Loucy (cell line): ENCODE data around the gene CCDC88C.

Experiments used
- H2AFZ ChIP-seq: fragments of 200-600 bp; sonication (generic); 2 replicates; pipeline ENCODE4 v1.6.0; 2016; ENCODE audit warnings: antibody characterized with exemption, mild to moderate bottlenecking, low read length, moderate library complexity
- H3F3A ChIP-seq: fragments of 200-600 bp; 2 replicates; pipeline ENCODE4 v1.6.0; 2016; ENCODE audit warnings: antibody characterized with exemption, low read depth, mild to moderate bottlenecking
- H3K27me3 ChIP-seq: fragments of 200-600 bp; sonication (generic); 2 replicates; pipeline ENCODE4 v1.6.1; 2014; ENCODE audit warnings: low read length, mild to moderate bottlenecking; ENCODE audit not compliant: insufficient read depth, poor library complexity, severe bottlenecking
- H3K36me3 ChIP-seq: fragments of 200-600 bp; sonication (generic); 2 replicates; pipeline ENCODE4 v1.6.1; 2016; ENCODE audit warnings: low read length; ENCODE audit not compliant: insufficient read depth
- H3K4me1 ChIP-seq: fragments of 200-600 bp; sonication (generic); 2 replicates; pipeline ENCODE4 v1.5.1; 2014; ENCODE audit warnings: low read length, mild to moderate bottlenecking; ENCODE audit not compliant: insufficient read depth, poor library complexity, severe bottlenecking
- H3K4me2 ChIP-seq: fragments of 200-600 bp; sonication (generic); 2 replicates; pipeline ENCODE4 v1.6.0; 2014; ENCODE audit warnings: antibody characterized with exemption, low read length, low read depth, mild to moderate bottlenecking; ENCODE audit not compliant: poor library complexity, severe bottlenecking
- H3K4me3 ChIP-seq: fragments of 200-600 bp; sonication (generic); 2 replicates; pipeline ENCODE4 v1.5.1; 2014; ENCODE audit warnings: low read length, mild to moderate bottlenecking, mixed read lengths; ENCODE audit not compliant: poor library complexity, severe bottlenecking
- H3K79me2 ChIP-seq: fragments of 200-600 bp; sonication (generic); 2 replicates; pipeline ENCODE4 v1.6.1; 2014; ENCODE audit warnings: low read length; ENCODE audit not compliant: insufficient read depth
- H3K9ac ChIP-seq: fragments of 200-600 bp; sonication (generic); 2 replicates; pipeline ENCODE4 v1.6.0; 2014; ENCODE audit warnings: mild to moderate bottlenecking, low read depth, low read length, moderate library complexity; ENCODE audit not compliant: poor library complexity, severe bottlenecking
- H3K9me2 ChIP-seq: fragments of 200-600 bp; sonication (generic); replicated peaks from 2 replicates; pipeline ENCODE4 v1.6.1; 2016; ENCODE audit warnings: low read depth, low read length, mixed read lengths
- H3K9me3 ChIP-seq: fragments of 200-600 bp; sonication (generic); 2 replicates; pipeline ENCODE4 v1.6.1; 2014; ENCODE audit warnings: mild to moderate bottlenecking, antibody characterized with exemption, low read length, low read depth; ENCODE audit not compliant: insufficient read depth
- H4K20me1 ChIP-seq: fragments of 200-600 bp; sonication (generic); 2 replicates; pipeline ENCODE4 v1.6.0; 2014; ENCODE audit warnings: antibody characterized with exemption, low read length, mild to moderate bottlenecking; ENCODE audit not compliant: insufficient read depth, poor library complexity, severe bottlenecking
- EZH2phosphoT487 ChIP-seq: fragments of 200-600 bp; IDR thresholded peaks from 2 replicates; pipeline ENCODE4 v1.6.1; 2018; ENCODE audit warnings: antibody characterized with exemption, mild to moderate bottlenecking, moderate library complexity, borderline replicate concordance
- TF ChIP-seq, protein P1 (sequence below): fragments of 200-600 bp; sonication (generic); conservative IDR thresholded peaks from 2 replicates; pipeline ENCODE4 v1.5.1; 2014; ENCODE audit warnings: mild to moderate bottlenecking, antibody characterized with exemption, low read length

Gene CCDC88C

DNA sequence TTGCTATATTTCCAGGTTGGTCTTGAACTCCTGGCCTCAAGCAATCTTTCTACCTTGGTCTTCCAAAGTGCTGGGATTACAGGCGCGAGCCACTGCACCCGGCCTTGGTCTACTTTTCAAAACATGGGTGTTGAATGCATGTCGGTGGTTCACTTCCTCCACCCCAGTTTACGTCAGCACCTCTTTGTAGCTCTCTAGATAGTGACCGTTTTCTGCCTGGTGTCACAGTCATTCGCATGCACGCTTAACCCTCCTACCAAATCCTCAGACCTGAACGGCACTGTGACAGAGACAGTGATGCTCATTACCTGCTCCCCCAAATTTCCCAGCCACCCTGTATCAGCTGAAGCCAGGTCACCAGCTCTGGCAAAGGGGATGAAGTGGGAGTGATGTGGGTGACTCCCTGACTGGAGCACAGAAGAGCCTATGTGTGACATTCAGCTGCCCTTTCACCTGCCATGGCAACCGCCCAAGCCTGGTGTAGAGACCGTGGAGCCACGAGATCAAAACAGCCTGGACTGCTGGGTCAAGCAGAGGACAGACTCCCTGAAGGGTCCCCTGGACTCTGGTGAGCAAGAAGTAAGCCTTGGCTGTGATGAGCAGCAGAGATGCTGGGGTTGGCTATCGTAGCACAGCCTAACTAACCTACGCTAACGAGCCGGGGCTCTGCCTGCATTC is 106.9 kb downstream of the CCDC88C start:
- Histone ChIP-seq H3K9me2 (no peaks in the 10 kb centered on the region), H3K4me3 (no peak overlapping the region), H4K20me1 (no peaks in the 10 kb centered on the region), H3F3A (no peaks in the 10 kb centered on the region), H3K9ac (no peak overlapping the region), H3K4me2 (no peak overlapping the region), H3K4me1 (peaks cover 10% of the 10 kb centered on the region), H3K79me2 (peaks cover 3% of the 10 kb centered on the region; the same call in 1 of the 2 replicates), H3K36me3 (peaks cover 93% of the 10 kb centered on the region; the same call in 1 of the 2 replicates), H3K27me3 (no peaks in the 10 kb centered on the region), H3K9me3 (no peaks in the 10 kb centered on the region), H2AFZ (no peak overlapping the region)
- TF ChIP-seq, protein P1, sequence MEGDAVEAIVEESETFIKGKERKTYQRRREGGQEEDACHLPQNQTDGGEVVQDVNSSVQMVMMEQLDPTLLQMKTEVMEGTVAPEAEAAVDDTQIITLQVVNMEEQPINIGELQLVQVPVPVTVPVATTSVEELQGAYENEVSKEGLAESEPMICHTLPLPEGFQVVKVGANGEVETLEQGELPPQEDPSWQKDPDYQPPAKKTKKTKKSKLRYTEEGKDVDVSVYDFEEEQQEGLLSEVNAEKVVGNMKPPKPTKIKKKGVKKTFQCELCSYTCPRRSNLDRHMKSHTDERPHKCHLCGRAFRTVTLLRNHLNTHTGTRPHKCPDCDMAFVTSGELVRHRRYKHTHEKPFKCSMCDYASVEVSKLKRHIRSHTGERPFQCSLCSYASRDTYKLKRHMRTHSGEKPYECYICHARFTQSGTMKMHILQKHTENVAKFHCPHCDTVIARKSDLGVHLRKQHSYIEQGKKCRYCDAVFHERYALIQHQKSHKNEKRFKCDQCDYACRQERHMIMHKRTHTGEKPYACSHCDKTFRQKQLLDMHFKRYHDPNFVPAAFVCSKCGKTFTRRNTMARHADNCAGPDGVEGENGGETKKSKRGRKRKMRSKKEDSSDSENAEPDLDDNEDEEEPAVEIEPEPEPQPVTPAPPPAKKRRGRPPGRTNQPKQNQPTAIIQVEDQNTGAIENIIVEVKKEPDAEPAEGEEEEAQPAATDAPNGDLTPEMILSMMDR = no peak
- TF ChIP-seq EZH2phosphoT487 = no peak

DNA sequence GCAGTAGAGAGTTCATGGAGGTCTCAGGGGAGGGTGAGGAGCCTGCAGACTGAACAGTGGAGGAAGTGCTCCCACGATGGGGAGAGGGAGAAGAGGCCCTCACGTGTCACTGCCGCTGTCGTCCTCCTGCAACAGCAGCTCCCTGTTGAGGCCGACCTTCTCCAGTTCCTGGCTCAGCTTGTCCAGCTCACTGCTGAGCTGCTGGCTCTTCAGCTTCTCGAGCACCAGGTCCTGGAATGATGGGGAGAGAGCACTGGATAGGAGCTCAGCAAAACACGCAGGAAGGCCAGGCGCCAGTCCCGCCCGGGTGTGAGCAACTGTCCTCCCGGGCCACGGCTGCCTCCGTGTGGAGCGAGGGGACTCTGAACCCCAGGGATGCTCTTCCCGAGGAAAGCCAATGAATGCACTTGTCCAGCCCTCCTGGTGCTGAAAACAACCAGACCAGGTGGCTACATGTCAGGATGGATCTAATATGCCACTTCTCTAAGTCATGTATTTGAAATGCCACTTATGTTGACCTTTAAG is 107.8 kb downstream of the CCDC88C start:
- Histone ChIP-seq H2AFZ (no peak overlapping the region), H3K9me2 (no peaks in the 10 kb centered on the region), H3K4me3 (no peak overlapping the region), H3K4me1 (peaks cover 4% of the 10 kb centered on the region), H3K79me2 (peaks cover 3% of the 10 kb centered on the region; the same call in 1 of the 2 replicates), H3K4me2 (no peak overlapping the region), H3K36me3 (peaks cover 93% of the 10 kb centered on the region; the same call in 1 of the 2 replicates), H3K9ac (no peak overlapping the region), H3K27me3 (no peaks in the 10 kb centered on the region), H3F3A (no peaks in the 10 kb centered on the region), H3K9me3 (no peaks in the 10 kb centered on the region), H4K20me1 (no peaks in the 10 kb centered on the region)
- no peak for TF ChIP-seq EZH2phosphoT487
- TF ChIP-seq, protein P1 = no peak

DNA sequence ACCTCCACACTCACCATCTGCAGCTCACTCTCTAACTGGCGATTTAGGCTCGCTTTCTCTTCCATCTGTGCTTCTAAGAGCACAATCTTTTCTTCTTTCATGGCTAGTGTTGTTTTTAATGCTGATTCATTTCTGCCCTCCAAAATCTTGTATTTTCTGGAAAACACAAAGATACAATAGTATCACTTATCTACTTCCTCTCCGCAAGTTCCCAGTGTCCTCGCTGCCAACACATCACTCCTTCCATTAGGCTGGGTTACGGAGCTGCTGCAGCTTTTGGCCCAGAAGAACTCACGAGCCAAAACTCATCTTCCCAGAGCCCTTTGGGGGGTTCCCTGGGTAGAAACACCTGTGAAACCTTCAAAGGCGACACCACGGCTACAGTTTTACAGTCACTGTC is 109.3 kb downstream of the CCDC88C start:
- Histone ChIP-seq H3K9me2 (no peaks in the 10 kb centered on the region), H3K4me3 (no peak overlapping the region), H2AFZ (no peak overlapping the region), H3K4me1 (peaks cover 4% of the 10 kb centered on the region), H3K9me3 (no peaks in the 10 kb centered on the region), H3F3A (no peaks in the 10 kb centered on the region), H3K27me3 (no peaks in the 10 kb centered on the region), H3K4me2 (no peak overlapping the region), H3K79me2 (peaks cover 3% of the 10 kb centered on the region; the same call in 1 of the 2 replicates), H3K9ac (no peak overlapping the region), H3K36me3 (peaks cover 93% of the 10 kb centered on the region), H4K20me1 (peaks cover 6% of the 10 kb centered on the region)
- TF ChIP-seq EZH2phosphoT487 = no peak
- TF ChIP-seq, protein P1 = no peak
